Stimulated activated CD8-positive, alpha-beta memory T cell treated with anti-CD3 and anti-CD28 coated beads, Interleukin-2, amount 100 ng/mL, for 48 hours (primary cell): ENCODE measurements around the gene PI4K2B.
"Not testable (repeated sequence)": the region's sequence is repeated elsewhere in the genome, so short reads cannot be mapped to it uniquely, and the experiment has no call there.

ENCODE experiments used
- DNase-seq, 2 donors: peaks; one replicate each; pipeline ENCODE4 v3.0.0-alpha.2; 2020; ENCODE audit warnings: low read depth in 2 of 2

Gene PI4K2B

GRCh38 chr4:25242195-25242594, 8.4 kb downstream of the PI4K2B start:
- DNase-seq = not testable (repeated sequence)

- no peak for DNase-seq
Observed at GRCh38 chr4:25245181-25245580, 11.3 kb downstream of the PI4K2B start.

- DNase-seq = no peak
Observed at GRCh38 chr4:25246680-25247611, 13.1 kb downstream of the PI4K2B start.

- DNase-seq = not testable (repeated sequence)
Observed at GRCh38 chr4:25248875-25249274, 15.0 kb downstream of the PI4K2B start.

GRCh38 chr4:25249494-25249893, 15.7 kb downstream of the PI4K2B start:
- not testable (repeated sequence) for DNase-seq

GRCh38 chr4:25252230-25253070, 18.6 kb downstream of the PI4K2B start:
- no peak for DNase-seq

GRCh38 chr4:25253071-25253445, 19.2 kb downstream of the PI4K2B start:
- no peak for DNase-seq

- not testable (repeated sequence) for DNase-seq
Observed at GRCh38 chr4:25253786-25254185, 20.0 kb downstream of the PI4K2B start.

GRCh38 chr4:25258980-25259578, 25.2 kb downstream of the PI4K2B start:
- DNase-seq = no peak

GRCh38 chr4:25271866-25272265, 38.0 kb downstream of the PI4K2B start:
- no peak for DNase-seq

GRCh38 chr4:25280210-25280609, 46.4 kb downstream of the PI4K2B start:
- no peak for DNase-seq

GRCh38 chr4:25283948-25284347, 50.1 kb downstream of the PI4K2B start:
- DNase-seq = no peak

- no peak for DNase-seq
Observed at GRCh38 chr4:25284466-25284865, 50.6 kb downstream of the PI4K2B start.

GRCh38 chr4:25290490-25291067, 56.7 kb downstream of the PI4K2B start:
- no peak for DNase-seq

- no peak for DNase-seq
Observed at GRCh38 chr4:25291158-25291733, 57.4 kb downstream of the PI4K2B start.

- DNase-seq = no peak
Observed at GRCh38 chr4:25297528-25298242, 63.9 kb downstream of the PI4K2B start.

GRCh38 chr4:25299476-25300203, 65.8 kb downstream of the PI4K2B start:
- DNase-seq = no peak

GRCh38 chr4:25301471-25301870, 67.6 kb downstream of the PI4K2B start:
- DNase-seq = no peak

- DNase-seq = no peak
Observed at GRCh38 chr4:25302626-25303025, 68.8 kb downstream of the PI4K2B start.

GRCh38 chr4:25303578-25303977, 69.7 kb downstream of the PI4K2B start:
- DNase-seq = no peak
